NOMO-1 treated with DMSO at 0.1 percent for 48 hours (cell line): ENCODE results near the gene MICA.
"Not testable (repeated sequence)": the region's sequence is repeated elsewhere in the genome, so short reads cannot be mapped to it uniquely, and the experiment has no call there.

ENCODE experiments used
- DNase-seq: peaks from one replicate; lab custom pipeline; 2025; ENCODE audit not compliant: unreplicated experiment; lab: John Stamatoyannopoulos, UW

Gene MICA

DNA sequence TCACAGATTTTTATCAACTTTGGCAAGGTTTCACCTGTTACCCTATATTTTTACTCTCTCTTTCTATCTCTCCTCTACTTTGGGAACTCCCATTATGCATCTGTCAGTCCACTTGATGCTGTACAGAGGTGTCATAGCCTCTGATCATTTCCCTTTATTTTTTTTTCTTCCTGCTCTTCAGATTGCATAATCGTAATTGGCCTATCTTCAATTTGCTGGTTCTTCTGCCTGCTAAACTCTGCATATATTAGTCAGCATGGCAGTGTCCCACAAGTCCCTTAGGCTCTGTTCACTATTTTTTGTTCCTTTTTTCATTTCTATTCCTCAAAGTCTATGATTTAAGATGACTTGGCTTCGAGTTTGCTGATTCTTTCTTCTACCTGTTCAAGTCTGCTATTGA, 49.9 kb downstream of the MICA start:
- DNase-seq, result peak; percentile 91

DNA sequence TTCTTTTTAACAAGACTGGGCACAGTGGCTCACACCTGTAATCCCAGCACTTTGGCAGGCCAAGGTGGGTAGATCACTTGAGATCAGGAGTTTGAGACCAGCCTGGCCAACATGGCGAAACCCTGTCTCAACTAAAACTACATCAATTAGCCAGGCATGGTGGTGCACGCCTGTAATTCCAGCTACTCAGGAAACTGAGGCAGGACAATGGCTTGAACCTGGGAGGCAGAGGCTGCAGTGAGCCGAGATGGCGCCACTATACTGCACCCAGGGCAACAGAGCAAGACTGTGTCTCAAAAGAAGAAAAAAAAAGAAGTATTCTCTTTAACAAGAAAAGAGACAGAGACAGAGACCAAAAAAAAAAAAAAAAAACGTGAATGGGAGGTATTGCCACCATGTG, 56.5 kb downstream of the MICA start:
- not testable (repeated sequence) for DNase-seq

DNA sequence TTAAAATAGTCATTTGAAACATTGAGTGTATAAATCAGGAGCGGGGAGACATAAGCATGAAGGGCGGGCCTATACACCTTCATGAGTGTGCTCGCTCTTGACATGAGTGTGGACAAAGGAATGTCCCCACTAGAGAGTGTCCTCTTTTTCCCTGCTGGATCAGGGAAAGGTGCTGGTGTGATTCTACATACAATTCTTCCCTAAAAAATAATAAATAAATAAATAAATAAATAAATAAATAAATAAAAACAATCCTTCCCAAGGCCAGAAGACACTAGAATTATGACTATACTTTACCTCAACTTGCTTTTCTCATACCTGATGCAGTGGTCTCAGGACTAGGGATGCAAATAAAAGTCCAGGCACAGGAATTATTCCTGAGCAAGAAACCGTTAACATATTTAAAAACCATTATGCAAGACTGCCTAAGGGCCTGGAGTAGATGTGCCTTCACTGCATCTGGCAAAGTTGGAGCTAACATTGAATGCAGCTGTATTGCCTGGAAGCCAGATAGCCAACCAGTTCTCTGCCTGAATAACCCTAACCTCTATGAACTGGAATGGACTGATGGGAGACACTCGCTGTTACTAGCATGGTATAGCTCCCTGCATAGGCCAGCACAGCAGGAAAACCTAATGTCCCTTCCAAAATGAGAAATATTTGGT, 57.1 kb downstream of the MICA start:
- no peak for DNase-seq

DNA sequence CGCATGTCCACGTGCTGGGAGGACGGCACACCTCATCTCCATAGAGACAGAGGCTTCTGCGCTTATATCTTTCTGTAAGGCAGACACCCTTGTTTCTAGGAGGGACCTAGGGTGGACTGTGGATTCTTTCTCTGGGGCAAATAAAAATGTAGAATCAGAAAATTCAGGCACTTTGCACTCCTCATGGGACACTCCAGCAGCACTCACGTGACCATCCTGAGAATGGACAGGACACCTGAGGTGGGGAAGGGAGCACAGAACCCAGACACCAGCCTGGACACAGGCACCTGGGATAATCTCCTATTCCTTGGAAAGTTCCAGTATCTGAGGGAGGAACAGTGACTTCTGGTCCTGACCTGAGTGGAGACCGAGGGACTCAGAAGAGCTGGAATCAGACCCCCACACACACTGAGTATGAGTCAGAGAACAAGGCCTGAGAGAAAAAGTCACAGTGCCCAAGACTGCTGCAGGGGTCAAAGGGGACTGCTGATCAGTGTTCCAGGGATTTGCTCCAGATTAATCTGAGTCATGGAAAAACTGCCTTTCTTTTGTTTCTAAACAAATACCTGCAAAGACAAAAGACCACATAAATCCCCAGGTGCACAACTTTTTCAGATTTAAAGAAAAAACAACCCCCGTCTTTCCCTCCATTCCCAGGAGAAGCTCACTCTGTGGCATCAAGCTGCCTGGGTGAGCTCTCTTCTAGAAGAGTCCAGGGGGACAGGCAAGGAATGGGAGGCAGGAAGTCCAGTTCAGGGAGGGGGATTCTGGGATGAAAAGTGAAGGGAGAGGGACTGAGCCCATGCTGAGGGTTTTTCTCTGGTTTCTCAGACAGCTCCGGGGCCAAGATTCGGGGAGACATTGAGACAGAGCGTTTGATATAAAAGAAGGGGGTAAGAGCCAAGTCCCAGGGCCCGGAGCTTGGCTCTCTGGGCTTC, 58.9 kb downstream of the MICA start:
- no peak for DNase-seq

DNA sequence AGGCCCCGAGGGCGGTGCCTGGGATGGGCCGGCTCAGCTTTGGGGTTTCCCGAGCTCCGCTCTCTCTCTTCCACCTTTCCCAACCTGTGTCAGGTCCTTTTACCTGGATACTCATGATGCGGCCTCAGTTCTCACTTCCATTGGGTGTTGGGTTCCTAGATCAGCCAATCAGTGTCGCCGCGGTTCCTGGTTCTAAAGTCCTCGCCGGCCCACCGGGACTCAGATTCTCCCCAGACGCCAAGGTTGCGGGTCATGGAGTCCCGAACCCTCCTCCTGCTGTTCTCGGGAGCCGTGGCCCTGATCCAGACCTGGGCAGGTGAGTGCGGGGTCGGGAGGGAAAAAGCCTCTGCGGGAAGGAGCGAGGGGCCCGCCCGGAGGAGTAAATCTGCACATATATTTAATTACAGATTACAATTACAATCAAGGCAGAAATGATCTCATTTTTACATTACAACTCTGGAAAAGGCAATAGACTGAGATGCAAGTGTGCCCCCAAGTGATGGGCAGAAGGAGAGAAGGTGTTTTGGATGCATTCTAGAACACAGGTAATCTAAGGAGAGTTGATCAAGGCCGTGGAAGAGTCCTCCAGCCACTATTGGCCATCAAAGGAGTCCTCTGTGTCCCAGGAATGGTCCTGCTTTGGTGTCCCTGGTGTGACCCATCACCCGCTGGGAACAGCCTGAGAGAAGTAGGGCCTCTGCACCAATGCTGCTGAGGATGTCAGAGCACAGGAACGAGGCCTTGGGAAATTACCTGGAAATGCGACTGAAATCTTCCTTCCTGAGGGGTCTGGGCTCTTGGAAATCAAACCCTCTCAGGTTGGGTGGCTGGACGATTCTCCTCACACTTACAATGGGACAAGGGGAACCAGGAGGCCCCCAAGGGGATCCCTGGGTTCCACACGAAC, 59.8 kb downstream of the MICA start:
- peak; percentile 85 for DNase-seq

DNA sequence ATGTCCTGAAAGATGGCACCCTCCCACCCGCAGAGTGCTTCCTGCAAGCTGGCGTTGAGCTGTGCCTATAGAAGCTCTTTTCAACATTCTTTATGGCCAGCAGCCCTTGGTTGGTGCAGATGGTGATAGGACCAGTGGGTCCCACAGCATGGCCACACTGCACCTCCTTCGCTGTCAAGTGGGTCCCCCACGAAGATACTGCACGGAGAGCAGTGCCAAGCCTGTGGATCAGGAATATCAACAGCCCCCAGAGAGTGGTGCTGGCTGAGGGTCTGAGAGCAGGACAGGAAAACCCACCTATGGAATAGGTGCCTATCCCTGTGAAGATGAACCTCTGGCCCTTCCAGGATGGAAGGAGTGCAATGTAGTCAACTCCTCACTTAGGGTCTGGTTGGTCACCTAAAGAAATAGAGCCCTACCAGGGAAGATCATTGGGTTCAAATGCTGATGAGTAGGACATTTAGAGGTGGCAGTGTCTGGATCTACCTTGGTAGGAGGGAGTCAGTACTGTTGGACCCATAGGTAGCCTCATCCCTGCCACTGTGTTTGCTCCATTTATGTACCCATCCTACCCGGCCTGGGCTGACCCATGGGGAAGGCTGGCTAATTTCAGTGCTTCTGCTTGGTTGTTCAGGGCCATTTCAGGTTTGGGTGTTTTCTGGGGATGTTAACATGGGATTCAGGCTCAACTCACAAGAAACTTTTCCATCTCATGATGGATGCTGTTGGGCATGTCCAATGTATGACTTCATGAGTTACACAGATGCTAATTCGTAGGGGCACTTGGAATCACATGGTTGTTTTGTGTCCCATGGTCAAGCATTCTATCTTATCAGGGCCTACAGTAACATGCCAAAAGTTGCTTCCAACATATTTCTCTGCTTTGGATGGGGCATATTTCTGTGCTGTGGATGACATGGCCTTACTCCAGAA, 61.1 kb downstream of the MICA start:
- DNase-seq, result no peak
